ENCODE measurements around the gene SAV1.
A peak's percentile ranks its signal among the peaks of the same experiment; 100 is the strongest.
"Not testable (repeated sequence)": the region's sequence is repeated elsewhere in the genome, so short reads cannot be mapped to it uniquely, and the experiment has no call there.

The SAV1 gene

GRCh38 chr14:50665300-50665699 is 2.8 kb downstream of the SAV1 start:
- not testable (repeated sequence) for DNase-seq (ENCODE audit: low read depth)

- DNase-seq (ENCODE audit: low read depth) = not testable (repeated sequence)
These were observed 3.5 kb downstream of the SAV1 start for GRCh38 chr14:50664579-50664978.

- no peak for DNase-seq (ENCODE audit: low read depth)
These were observed 8.7 kb downstream of the SAV1 start for GRCh38 chr14:50659327-50659974.

GRCh38 chr14:50658203-50658602 is 9.9 kb downstream of the SAV1 start:
- DNase-seq (ENCODE audit: low read depth) = peak; percentile 71

DNA sequence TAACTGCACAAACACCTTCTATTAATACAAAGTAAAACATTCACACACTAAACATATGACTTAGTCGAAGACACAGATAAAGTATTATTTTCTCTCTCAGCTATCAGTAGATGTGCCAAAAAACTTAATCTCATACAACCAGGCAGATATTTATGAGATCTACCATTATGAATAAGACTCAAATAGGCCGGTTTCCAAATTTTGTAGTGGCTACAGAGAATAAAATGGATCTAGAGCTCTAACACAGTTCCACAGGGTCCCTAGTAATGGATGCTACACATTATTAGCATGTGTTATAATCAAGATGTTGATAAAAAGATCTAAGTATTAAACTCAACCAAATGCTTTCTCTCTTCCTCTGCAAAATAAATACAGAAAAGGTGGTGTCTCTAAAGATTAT is 10.4 kb downstream of the SAV1 start:
- peak; percentile 35 for DNase-seq (ENCODE audit: low read depth)

GRCh38 chr14:50656776-50657175 is 11.3 kb downstream of the SAV1 start:
- peak; percentile 50 for DNase-seq (ENCODE audit: low read depth)

DNA sequence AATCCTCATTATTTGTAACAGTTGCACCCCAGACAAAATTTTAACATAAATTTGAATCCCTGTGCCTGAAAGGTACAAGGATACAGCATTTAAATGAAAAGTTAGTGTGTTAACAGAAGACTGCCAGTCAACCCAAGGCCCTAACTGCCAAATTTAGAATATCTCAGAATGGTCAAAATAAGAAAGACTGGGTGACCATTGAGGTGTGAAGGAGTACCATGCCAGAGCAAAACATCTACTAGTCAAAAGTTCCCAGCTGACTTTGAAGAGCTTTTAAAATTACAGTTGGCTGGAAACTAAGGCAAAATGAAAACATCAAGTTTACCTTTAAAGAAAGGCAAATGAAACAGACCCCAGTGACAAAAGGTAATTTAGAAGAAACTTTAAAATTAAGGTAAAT is 18.4 kb downstream of the SAV1 start:
- no peak for DNase-seq (ENCODE audit: low read depth)

DNA sequence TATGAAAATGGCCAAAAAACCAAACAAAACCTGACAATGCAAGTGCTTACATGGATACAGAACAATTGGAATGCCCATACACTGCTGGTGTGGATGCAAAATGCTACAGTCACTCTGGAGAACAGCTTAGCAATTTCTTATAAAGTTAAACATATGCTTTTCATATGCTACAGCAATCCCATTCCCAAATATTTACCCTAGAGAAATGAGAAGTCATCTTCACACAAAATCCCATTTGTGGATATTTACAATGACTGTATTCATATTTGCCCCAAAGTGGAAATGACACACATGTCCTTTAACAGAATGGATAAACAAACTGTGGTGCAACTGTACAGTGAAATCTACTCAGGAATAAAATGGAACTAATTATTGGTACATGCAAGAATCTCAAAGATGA is 20.4 kb downstream of the SAV1 start:
- DNase-seq (ENCODE audit: low read depth) = no peak

GRCh38 chr14:50647282-50647681 is 20.8 kb downstream of the SAV1 start:
- DNase-seq (ENCODE audit: low read depth) = no peak

DNA sequence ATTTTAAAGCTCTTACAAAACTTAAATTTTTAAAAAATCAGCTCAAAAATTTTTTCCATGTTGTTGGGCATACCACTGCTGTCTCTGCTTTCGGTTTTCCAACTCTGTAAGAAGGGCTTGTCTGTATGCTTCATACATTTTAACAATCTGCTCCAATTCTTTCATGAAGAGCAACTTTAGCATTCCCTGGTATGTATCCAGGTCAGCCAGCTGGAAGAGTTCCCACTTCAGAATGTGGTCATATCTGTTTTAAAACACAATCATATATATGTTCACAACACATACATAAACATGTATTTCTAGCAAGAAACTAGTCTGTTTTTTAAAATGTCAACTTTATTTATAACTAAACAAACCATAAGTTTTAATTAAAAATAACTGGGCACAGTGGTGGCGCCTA is 33.0 kb downstream of the SAV1 start:
- DNase-seq (ENCODE audit: low read depth) = peak; percentile 10

GRCh38 chr14:50633954-50634353 is 34.2 kb downstream of the SAV1 start:
- DNase-seq (ENCODE audit: low read depth) = no peak

GRCh38 chr14:50631408-50631821 is 36.7 kb downstream of the SAV1 start:
- peak; percentile 16 for DNase-seq (ENCODE audit: low read depth)

- DNase-seq (ENCODE audit: low read depth) = not testable (repeated sequence)
These were observed 43.2 kb downstream of the SAV1 start for GRCh38 chr14:50624947-50625346.

DNA sequence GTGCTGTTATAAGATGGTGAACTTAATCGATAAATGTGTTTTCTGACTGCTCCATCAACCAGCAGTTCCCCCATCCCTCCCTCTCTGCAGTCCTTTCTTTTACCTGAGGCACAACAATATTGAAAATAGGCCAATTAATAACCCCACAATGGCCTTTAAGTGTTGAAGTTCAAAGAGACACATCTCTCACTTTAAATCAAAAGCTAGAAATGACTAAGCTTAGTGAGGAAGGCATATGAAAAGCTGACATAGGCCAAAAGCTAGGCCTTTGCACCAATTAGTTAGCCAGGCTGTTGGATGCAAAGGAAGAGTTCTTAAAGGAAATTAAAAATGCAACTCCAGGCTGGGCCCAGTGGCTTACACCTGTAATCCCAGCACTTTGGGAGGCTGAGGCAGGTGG is 43.7 kb downstream of the SAV1 start:
- no peak for DNase-seq (ENCODE audit: low read depth)

DNA sequence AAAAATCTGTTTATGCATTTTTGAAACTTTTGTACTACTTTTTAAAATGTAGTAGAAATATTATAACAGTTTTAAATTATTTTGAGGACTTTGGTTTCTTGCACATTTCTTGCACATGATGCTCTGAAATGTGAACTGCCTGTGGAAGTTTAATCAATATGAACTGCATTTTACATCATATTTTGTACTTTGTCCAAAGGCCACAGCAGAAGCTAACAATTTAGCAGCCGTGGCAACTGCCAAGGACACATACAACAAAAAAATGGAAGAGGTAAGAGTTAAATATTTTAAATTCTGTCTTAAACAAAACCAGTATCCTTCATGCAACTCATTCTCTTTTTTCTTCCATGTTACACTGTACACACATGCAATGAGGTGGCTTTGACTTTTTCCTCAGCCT is 45.1 kb downstream of the SAV1 start:
- DNase-seq (ENCODE audit: low read depth) = no peak

DNA sequence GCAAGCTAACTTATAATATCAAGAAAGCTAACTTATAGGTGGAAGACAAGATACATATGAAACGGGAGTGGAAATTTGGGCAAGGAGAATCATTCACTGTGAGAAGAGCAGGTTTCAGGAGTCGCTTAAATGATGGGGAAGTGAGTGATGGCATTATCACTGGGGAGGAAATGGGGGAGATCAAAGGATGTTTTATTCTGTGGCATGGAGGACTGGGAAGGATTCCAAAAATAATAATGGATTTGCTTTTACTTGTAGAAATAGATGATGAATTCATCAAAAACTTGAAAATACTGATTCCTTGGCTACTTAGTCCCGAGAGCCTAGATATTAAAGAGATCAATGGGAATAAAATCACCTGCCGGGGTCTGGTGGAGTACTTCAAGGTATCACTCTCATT is 47.8 kb downstream of the SAV1 start:
- no peak for DNase-seq (ENCODE audit: low read depth)

- peak; percentile 59 for DNase-seq (ENCODE audit: low read depth)
These were observed 48.5 kb downstream of the SAV1 start for GRCh38 chr14:50619569-50620141.

DNA sequence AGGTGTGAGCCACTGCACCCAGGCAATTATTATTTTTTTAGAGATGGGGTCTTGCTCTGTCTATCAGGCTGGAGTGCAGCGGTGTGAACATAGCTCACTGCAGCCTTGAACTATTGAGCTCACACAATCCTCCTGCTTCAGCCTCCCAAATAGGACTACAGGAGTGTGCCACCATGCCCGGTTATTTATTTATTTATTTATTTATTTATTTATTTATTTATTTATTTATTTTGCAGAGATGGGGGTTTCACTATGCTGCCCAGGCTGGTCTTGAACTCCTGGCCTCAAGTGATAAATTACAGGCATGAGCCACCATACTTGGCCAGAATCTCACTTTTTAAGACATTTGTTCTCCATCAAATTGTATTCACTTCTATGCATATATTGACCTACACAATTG is 51.8 kb downstream of the SAV1 start:
- no peak for DNase-seq (ENCODE audit: low read depth)

DNA sequence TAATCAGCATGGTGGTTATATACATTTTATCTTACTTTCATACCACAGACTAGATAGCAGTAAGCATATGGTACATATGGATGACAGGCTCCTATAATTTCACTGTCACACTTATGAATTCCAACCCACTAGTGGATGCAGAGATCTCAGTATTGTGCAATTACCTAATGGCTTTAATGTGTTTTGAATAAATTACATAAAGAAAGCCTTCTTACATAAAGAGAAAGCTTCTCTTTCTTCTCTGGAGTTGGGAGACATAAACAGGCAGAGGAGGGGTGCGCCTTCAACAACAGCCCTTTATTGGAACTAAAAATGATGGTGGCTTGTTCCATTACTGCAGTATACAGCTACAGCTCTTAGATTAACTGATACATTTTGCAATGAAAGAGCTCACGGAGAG is 52.6 kb downstream of the SAV1 start:
- no peak for DNase-seq (ENCODE audit: low read depth)

GRCh38 chr14:50615056-50615455 is 53.0 kb downstream of the SAV1 start:
- no peak for DNase-seq (ENCODE audit: low read depth)

DNA sequence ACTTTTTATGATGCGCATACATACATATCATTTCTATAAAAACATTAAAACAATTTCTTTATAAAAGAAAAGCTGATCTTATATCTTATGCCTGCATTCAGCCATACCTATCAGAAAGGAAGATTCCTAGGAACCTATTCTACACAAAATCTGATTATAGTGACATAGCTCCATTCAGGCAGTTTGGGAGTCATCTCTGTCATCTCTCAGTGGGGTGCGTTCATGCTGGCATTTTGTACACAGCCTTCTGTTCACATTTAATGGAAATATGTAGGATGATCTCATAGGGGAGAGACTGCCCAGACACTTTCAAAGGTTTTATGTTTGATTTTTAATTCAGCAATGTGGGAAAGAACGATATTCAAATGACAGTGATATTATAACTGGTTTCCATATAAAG is 55.3 kb downstream of the SAV1 start:
- DNase-seq (ENCODE audit: low read depth) = no peak

DNA sequence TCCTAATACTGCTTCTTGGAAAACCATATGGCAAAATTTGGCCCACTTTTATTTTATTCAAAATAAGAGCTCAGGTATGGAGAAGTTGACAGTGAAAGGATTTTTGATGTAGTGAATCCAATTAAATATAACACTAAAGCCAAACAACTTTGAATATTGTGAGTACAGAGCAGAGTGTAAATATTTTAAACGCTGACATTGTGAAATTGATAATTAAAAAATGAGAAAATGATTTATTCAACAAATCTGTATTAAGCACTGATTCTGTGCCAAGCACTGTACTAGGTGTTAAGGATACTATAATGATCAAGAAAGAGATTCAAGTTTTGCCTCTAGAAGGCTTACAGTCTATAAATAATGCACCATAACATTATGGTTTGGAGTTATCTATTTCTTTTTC is 57.6 kb downstream of the SAV1 start:
- DNase-seq (ENCODE audit: low read depth) = no peak

DNA sequence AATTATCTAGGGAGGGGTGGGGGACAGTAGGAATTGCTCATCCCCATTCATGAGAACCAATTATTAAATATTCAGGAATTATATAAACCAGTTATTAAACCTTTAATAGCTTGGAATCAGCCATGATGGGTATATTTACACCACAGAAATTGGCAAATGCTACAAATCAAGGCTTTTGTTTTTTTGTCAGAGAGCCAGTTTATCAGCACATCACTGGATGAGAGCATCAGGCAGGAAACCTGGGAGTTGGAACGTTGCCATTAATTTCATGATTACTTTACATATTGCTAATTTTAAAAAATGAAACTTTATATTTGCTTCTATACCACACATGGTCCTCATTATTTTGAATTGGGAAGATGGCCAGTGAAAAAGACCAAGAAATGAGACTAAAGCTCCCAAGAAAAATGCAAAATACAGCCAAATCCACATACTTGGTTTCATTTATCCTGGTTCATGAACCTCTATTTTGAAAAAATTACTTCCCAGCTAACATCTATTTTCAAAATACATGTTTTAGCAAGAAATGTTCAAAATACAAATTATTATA is 59.7 kb downstream of the SAV1 start:
- no peak for DNase-seq (ENCODE audit: low read depth)

DNA sequence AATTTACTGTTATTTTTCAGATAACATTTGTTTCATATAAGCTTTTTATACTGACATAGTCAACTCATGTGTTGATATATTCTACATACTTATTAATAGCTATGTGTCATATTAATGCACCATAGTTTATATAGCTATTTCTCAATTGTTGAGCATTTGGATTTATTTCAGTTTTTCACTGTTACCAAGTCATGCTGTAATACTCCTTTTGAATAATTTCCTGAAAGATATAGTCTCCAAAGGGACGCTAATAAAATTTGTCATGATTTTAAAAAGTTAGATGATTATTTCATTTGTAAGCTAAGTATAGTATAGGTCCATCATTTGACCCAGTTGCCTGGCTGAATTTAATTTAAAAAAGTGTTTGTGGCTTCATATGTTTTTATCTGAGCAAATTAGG is 60.3 kb downstream of the SAV1 start:
- no peak for DNase-seq (ENCODE audit: low read depth)
